NCI-H2227 treated with DMSO at 0.1 percent for 48 hours (cell line): Measurements from ENCODE around the gene XPC.
"Not testable (repeated sequence)": the region's sequence is repeated elsewhere in the genome, so short reads cannot be mapped to it uniquely, and the experiment has no call there.

ENCODE experiments used
- DNase-seq: peaks from one replicate; lab custom pipeline; 2025; lab: John Stamatoyannopoulos, UW

XPC gene

DNA sequence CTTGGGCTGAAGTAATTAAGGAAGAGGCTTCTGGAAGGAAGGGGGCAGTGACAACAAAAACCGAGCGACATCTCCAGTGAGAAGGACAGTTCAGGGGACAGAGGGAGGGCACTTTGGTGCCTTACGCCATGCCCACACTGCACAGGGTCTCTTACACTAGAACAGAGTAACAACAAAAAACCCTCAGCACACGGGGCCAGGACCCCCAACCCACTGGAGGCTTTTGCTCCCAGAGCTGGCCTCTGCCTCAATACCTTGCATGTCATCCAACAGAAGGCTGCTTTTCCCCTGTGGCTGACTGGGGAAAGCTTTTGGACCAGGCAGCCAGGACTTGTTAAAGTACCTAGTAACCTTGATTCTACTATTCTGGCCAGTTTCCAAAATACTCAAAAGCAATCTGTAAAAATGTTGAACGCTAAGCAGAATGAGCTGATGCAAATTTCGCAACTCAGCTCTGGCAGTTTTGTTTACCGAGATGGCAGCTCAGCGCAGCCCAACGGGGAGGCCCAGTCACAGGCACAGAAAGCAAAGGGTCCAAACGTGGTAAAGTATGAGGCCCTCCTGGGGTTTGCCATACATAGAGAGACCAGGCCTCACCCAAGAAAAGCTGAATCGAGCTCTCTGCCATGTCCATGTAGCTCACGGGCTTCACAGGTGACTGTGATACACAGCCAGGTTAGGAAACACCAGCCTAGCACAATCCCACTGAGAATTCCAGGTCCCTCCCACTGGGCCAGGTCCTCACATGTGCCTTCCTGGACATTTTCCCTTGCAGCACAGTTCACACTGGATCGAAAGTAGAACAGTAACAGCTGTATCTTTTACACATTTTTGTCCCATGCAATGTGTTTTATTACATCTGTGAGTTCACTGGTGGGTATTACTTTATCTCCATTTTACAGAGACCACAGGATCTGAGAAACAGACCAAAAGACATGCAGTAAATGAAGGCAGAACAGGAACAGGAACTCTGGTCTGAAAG, 59.7 kb downstream of the XPC start:
- DNase-seq = no peak

DNA sequence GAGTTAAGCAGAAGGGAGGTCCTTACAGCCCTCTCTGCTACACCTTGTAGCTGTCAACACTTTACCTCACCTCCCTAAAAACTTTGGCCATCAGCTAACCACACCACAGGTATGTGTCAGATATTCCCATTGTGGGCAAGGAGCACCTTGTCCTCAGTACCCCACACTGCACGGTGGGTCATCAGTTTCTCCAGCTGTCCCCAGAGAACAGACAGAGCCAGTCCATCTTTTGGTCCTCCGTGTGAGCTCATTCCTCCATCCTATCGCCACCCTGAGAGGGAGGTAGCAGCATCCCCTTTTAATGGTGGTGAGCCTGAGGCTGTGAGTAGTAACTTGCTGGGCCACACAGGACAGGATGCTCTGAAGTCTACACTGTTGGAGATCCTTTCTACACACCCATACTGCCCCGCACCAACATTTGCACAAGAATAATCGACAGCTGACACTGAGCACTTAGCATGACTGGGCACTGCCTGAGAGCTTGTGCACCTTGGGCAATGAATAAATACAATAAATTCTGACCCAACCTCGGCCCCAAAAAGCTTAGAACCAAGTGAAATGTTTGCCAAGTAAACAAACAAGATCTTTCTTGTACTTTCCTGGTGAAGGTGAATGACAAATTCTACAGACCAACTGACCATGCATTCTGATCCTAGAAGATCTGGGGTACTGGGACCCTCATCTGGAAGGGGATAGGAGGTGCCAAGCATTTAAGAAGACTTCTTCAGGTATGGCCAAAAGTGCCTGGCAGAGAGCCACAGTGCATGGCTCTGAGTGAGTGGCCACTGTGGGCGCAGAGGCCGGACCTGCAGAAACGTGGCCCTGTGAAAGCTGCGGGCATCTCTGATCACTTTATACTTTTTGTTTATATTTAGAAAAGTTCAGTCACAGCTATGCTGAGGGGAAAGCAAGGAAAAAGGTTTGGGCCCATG, 60.7 kb downstream of the XPC start:
- no peak for DNase-seq

DNA sequence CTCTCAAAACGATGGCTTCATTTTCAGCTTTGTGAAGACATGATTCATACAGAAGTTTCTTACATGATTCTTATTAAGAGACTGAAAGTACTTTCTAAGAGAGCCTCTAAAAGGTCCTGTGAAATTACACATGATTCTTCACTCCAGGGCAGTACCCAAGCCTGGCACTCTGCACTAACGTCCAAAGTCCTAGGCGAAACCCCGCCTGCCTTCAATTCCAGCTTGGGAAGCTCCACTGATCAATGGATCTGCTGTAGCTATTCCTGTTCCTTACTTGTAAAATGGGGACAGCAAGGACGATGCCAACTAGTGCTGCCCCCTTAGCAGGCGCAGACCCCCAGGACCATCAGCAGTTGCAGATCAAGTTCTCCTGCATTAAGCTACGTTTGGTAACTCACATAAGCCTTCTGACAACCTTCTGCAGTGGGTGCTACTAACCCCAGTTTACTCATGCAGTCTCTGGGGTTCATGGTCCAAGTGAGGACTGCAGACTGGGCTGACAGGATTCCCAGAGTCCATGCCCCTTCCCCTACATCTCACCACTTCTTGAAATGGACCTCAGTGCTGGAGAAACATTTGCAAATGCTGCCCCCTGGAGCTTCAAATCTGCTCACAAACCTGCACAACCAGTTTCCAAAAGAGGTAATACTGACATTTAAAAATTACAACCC, 64.3 kb downstream of the XPC start:
- no peak for DNase-seq

DNA sequence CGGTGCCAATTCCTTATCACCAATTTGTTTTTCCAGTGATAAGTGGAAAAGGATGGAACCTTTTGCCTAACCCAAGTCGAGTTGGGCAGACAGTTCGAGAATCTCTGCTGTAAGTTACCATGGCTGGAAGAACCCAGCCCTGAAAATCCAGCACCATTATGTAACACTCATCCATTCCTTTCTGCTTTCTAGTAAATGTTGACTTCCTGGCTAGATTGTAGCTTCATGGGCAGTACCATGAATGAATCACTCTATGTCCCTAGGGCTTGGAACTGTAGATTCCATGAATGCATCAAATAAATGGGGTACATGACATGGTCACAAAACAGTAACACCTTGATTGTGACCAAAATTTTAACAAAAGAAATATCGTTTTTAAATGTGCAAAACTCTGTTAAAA, 67.7 kb downstream of the XPC start:
- no peak for DNase-seq

DNA sequence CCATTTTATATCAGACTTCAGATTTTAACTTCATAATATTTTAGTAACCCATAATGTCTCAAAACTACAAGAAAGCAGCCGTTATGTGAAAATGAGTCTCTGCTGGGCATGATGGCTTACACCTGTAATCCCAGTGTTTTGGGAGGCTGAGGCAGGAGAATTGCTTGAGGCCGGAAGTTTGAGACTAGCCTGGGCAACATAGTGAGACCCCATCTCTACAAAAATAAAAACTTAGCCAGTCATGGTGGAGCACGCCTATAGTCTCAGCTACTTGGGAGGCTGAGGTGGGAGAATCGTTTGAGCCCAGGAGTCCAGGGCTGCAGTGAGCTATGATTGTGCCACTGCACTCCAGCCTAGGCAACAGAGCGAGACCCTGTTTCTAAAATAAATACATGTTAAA, 68.6 kb downstream of the XPC start:
- DNase-seq = not testable (repeated sequence)

DNA sequence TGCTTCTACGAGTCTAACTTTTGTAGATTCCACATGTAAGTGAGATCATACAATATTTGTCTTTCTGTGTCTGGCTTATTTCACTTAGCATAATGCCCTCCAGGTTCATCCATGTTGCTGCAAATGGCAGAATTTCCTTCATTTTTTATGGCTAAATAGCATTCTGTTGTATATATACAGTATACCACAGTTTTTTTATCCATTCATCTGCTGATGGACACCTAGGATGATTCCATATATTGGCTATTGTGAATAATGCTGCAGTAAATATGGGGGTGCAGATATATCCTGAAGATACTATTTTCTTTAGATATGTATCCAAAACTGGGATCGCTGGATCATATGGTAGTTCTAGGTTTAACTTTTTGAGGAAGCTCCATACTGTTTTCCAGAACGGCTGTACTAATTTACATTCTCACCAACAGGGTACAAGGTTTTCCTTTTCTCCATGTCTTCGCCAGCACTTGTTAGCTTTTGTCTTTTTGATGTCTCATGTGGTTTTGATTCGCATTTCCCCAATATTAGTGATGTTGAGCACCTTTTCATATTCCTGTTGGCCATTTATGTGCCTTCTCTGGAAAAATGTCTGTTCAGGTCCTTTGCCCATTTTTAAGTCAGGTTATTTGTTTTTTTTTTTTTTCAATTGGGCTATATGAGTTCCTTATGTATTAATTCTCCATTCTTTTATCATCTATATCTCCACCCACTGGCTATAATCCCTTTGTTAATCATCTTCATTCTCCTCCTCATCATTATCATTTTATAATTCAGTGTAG, 80.6 kb downstream of the XPC start:
- DNase-seq = no peak

DNA sequence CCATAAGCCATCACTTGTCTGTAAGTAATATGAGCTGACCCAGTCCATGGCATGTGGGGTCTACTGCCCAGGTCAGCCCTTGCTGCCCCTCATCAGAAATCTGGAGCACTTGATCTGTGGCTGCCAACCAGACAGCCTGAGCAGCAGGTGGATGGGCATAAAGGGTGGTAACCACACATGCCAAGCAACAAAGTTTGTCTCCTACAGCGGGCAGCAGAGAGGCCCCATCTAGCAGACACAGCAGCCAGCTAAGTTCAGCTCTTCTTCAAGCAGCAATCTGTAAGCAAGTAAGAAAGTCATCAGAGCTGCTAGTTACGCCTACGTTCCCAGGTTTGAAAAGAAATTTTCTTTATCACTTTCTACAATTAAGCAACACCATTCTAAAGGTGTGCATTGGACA, 81.7 kb downstream of the XPC start:
- no peak for DNase-seq
